GM10266 (cell line): ENCODE results near the gene CEP295NL.
"Not testable (repeated sequence)": the region's sequence is repeated elsewhere in the genome, so short reads cannot be mapped to it uniquely, and the experiment has no call there.

Source experiments
- DNase-seq: peaks from one replicate; pipeline ENCODE4 v3.0.0; 2012; ENCODE audit errors: extremely low spot score
- CTCF ChIP-seq: IDR thresholded peaks from 2 replicates; pipeline ENCODE4 v1.5.1; 2012; ENCODE audit warnings: mild to moderate bottlenecking, low read depth; ENCODE audit not compliant: control insufficient read depth, insufficient read depth; ENCODE audit errors: missing control alignments

CEP295NL gene

GRCh38 chr17:78883533-78884131, 19.4 kb downstream of the CEP295NL start:
- no peak for TF ChIP-seq CTCF
- DNase-seq: no peak

- TF ChIP-seq CTCF: no peak
- DNase-seq: no peak
Measured at GRCh38 chr17:78883089-78883532, 19.9 kb downstream of the CEP295NL start.

GRCh38 chr17:78882540-78883088, 20.4 kb downstream of the CEP295NL start:
- no peak for TF ChIP-seq CTCF
- no peak for DNase-seq

GRCh38 chr17:78879635-78880186, 23.3 kb downstream of the CEP295NL start:
- no peak for DNase-seq
- TF ChIP-seq CTCF: no peak

GRCh38 chr17:78878871-78879527, 24.0 kb downstream of the CEP295NL start:
- no peak for TF ChIP-seq CTCF
- no peak for DNase-seq

GRCh38 chr17:78878261-78878660, 24.7 kb downstream of the CEP295NL start:
- no peak for DNase-seq
- TF ChIP-seq CTCF: no peak

GRCh38 chr17:78876954-78877517, 26.0 kb downstream of the CEP295NL start:
- not testable (repeated sequence) for DNase-seq
